ENCODE results near the gene PRKAB2.

GRCh38 chr1:147169840-147170674 is 2.2 kb downstream of the PRKAB2 start:
- no peak for TF ChIP-seq CTCF (conservative IDR thresholded peaks at IDR 0.05; ENCODE audit: low read length)
- TF ChIP-seq EZH2phosphoT487 (IDR thresholded peaks at IDR 0.05; ENCODE audit: borderline replicate concordance) = no peak
